ENCODE measurements around the gene OR5B12.
"Not testable (repeated sequence)": the region's sequence is repeated elsewhere in the genome, so short reads cannot be mapped to it uniquely, and the experiment has no call there.

Gene OR5B12

DNA sequence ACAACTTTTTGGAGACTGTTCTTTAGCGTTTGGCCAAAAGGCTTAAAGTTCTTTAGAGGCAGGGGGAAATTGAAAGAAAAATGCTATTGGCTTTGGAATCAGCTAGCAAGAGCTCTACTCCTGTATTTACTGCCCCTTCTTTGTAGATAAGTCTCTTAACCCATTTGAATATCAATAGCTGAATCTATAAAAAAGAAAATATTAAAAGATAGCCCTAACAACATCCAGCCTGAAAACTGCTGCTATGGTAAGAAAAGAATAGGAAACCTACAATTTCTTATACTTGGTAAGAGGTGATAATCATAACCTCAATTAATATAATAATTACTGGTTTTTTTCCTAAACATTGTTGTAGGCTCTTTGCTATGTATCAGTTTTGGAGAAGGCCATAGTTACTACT, at the start of gene OR5B12:
Gene OR5B12, minus strand, starts transcription at position 101 of the 400 bp plus-strand sequence. CDS start 2,085 bp downstream, outside the sequence.
- no peak for DNase-seq

DNA sequence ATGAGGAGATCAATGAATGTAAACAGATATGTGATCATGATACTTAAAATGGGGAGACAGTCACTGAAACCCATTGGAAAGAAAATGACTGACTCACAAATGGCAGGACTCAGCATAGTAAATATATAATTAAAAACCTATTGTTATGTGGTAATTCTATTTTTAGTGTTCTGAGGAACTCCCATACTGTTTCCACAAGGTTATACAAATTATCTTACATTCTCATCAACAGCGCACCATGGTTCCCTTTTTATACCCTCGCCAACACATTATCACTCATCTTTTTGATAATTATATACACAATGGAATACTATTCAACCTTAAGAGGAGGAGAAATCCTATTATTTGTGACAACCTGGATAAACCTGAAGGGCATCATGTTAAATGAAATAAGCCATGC, 48.8 kb upstream of the OR5B12 start:
- no peak for DNase-seq

DNA sequence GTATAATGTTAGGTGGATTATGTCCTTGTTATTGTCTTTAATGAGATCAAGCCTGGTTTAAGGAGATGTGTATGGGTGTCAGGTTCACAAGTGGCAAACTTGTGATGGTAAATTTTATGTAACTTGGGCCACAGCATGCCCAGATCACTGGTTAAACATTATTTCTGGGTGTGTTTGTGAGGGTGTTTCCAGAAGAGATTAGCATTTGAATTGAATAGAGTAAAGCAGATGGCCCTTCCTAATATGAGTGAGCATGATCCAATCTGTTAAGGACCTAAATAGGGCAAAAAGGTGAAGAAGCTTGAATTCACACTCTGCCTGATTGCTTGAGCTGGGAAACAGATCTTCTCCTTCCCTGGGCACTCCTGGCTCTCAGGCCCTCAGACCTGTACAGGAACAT, 45.1 kb upstream of the OR5B12 start:
- DNase-seq = no peak

DNA sequence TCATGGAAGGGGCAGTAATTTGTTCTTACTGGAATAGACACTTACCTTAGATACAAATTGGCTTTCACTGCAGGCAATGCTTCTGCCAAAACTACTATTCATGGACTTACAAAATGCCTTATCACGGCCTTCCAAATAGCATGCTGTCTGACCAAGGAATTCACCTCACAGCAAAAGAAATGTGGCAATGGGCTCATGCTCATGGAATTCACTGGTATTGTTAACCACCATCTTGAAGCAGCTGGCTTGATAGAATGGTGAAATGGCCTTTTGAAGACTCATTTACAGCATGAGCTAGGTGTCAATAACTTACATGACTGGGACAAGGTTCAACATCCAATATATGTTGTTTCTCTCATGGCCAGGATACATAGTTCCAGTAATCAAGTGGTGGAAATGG, 43.9 kb upstream of the OR5B12 start:
- DNase-seq = no peak

DNA sequence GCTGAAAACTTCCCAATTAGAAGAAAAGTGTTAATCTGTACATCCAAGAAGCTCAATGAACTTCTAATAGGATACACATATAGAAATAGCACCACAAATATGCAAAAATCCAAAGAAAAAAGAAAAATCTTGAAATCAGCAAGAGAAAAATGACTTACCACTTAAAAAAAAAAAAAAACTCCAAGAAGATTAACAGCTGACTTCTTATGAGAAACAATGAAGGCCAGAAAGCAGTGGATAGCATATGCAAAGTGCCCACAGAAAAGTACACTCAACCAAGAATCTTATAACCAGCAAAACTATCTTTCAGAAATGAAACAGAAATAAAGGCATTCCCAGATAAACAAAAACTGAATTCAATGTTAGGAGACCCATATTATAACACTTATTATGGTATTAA, 29.9 kb upstream of the OR5B12 start:
- no peak for DNase-seq

DNA sequence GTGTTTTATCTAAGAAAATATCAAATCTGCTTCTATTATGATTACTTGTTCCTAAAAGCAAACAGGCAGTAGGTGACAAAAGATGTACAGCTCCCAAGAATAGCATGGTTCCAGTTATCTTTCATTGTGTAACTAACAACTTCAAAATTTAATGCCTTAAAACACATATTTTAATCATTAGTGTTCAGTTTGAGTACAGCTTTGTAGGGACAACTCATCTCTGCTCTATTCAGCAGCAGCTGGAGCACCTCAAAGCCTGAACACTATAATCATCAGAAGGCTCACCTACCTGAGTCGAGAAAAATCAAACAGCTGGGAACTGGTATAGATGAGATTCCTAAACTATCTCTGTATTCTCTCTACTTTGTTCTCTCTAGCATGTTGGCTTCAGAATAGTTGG, 24.3 kb upstream of the OR5B12 start:
- DNase-seq = no peak

DNA sequence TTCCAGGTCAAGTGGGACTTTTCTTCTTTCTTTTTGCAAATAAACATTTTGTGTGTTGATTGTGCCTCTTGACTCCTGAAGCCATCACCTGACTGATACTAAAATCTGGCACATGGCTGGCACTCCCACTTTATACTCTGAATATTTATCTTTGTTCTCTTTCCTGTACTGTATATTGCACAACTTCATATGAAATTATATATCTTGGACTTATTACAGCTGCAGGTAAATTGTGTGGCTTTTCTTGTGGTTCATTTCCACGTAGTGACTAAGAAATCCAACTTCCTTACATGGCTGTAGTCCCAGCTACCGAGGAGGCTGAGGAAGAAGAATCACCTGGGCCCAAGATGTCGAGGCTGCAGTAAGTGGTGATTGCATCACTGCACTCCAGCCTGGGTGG, 23.7 kb upstream of the OR5B12 start:
- DNase-seq = no peak

DNA sequence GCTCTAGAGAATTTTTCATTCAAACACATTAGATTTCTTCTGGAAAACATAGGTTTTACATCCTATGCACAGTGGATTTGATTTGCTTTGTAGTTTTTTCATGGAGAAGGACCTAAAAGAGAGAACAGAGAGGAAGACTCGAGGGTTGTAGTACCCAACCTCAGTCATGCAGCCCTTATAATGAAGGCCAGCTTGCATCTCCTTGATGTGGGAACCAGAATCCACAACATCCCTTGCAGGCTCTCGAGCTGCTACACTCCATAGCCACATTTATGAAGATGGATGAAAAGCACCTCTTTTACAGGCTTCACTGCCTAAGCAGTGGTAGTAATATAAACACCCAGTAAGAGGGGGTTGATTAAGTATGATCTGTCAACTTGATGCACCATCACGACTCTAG, 9.5 kb upstream of the OR5B12 start:
- DNase-seq = no peak

DNA sequence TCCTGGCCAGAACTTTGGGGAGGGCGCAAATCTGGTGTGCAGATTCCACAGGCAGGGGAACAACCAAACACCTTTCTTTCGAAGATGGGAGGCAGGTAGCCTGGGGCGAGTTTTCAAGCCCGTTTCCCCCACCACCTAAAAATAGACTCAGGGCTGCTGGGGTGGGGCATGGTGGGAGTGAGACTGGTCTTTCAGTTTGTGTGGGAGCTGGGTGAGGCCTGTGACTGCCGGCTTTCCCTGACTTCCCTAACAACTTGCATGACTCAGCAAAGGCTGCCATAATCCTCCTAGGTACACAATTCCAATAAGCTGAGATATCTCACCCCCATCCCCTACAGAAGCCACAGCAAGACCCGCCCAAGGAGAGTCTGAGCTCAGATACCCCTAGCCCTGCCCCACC, 4.3 kb upstream of the OR5B12 start:
- DNase-seq = no peak

DNA sequence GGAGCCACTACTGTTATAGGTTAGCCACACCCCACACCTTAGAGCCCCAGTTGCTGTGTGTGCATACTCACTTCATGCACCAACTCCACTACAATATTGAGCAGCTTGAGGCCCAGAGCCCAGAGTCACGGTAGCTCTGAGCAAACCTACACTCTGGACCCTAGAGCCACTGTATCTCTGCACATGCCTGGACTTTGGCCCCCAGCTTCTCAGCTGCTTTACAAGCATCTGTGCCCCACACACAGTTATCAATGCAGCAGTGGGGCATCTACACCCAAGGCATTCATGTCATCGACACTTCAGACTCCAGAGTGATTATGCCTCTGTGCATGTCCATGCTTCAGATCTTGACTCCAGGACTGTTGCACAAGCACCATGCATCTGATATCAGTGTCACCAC, 2.3 kb upstream of the OR5B12 start:
- DNase-seq = no peak

DNA sequence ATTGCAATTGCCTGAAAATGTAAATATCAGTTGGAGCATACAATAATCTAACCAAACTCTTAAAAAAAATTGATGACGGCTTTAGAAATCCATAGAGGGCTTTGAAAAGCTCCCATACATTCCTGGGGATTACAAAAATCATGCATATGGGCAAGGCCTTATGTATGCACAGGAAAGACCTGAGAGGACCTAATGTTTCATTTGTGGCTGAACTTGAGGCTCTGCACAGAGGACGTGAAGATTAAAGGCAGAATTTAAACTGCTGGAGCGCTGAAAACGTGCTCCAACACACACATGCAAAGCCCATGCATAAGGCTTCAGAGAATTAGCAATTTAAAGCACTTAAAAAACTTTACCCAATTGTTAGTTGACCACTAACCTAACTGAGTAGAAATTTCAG, 3.5 kb downstream of the OR5B12 start:
- DNase-seq = no peak

DNA sequence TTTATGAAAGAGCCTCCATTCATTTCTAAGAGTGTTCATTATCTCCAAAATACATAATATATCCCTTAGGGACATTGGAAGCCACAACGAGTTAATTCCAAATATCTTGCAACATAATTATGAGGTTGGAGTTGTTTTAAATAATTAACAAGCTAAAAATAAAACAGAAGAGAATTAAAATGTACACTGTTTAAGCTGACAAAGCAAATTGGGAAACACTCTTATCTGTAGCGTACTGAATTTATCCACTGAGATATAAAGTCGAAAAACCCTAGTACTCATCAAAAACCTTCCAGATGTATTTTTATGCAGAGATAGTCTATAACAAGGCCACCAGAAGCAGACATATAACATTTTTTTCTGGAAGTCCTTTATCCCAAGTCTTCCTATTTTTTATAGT, 7.8 kb downstream of the OR5B12 start:
- DNase-seq = no peak

DNA sequence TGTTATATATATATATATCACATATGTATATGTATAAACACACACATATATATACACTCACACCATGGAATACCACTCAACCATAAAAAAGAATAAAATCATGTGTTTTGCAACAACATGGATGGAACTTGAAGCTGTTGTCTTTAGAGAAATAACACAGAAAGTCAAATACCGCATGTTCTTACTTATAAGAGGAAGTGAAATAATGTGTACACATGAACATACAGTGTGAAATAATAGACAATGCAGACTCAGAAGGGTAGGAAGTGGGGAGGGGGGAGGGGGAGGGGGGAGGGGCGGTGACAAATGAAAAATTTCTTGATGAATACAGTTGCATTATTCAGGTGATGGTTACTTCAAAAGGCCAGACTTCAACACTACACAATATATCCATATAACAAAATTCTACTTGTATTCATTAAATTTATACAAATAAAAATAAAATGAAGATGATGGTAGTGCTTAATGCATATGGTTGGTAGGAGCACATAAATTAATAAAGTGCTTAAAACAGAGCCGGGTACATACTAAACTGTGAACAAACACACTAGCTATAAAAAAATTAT, 8.3 kb downstream of the OR5B12 start:
- DNase-seq = no peak

DNA sequence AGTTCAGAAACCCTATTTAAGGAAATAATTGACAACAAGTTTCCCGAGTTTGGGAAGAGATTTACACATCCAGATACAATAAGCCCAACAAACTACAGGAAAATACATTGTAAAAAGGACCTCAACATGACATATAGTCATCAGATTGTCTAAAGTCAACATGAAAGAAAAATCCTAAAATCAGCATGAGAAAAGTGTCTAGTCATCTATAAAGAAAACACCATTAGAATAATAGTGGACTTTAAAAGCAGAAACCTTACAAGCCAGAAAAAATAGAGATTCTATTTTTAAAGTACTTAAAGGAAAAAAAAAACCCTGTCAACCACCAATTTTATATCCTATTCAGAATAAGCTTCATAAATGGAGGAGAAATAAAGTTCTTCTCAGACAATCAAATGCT, 12.8 kb downstream of the OR5B12 start:
- DNase-seq = no peak

DNA sequence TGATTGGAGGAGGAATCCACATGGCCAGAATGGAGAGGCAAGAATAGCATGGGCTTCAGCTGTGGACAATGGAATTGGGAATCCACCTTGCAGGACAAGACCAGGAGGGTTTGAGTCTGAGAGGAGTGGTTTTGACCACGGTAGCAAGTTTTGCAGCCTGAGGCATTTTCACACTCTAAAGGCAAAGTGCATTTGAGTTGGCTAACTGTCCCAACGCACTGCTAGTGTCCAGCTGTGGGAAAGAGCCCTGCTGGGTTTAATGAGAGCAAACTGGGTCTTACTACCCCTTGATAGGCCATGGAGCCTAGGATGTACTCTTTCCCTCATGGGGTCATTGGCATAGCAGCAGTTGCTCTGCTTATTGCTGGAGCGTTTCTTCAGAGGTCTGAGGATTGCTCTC, 14.0 kb downstream of the OR5B12 start, which contains the start of gene OR5B2:
Gene OR5B2, minus strand, starts transcription at position 101 of the 400 bp plus-strand sequence. CDS start 4,860 bp downstream, outside the sequence.
- DNase-seq = no peak

DNA sequence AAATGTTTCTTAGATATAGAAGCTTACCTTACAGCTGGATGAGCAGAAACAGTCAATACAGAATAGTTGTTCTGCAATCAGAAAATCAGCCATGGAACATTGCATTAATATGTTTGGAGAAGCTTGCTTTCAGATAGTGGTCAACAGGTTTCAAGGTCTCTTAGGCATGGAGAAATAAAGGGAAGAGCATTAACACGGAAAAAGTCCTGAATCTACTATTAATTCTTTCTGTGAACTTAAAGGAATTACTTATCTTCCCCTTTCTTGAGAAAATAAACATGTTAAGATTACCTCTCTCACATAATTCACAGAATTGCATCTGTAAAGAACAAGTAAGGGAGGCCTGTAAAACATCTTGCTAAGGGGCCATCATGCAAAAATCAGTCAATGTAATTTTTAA, 35.3 kb downstream of the OR5B12 start, which contains the start of gene OR5B3:
Gene OR5B3, minus strand, starts transcription at position 101 of the 400 bp plus-strand sequence. CDS start 3,465 bp downstream, outside the sequence.
- DNase-seq = no peak

DNA sequence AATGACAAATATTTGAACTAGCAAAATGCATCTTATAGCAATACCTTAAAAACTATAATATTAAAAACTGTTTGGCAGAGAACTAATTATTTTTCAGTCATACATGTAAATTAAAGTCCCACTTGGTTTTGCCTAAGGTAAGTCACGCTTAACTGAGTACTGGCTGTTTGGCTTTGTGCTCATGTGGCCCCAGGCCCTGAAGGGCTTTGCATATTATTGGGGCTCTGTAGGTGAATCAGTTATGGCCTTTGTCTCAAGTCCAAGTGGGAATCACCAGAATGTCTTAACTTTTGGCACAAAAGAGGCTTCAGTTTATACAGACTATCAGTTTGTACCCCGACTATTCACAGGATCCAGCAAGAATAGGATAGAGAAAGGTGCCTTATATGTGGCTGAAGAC, 42.4 kb downstream of the OR5B12 start:
- DNase-seq = not testable (repeated sequence)

DNA sequence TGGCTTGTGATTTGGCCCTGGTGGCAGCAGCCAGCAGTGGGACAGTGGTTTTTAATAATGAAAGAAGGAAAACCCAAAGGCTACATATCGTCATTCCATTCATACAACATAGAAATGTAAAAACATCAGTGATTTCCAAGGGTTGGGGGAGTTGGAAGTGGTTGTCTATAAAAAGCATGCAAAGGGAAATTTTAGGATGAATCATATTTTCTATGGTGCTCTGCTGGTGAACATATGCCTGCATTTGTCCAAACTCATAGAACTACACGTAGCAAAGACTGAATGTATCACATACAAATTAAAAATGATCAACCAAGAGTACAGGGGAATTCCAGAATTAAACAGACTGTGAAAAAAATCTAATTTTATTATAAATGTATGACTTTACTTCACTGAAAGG, 46.5 kb downstream of the OR5B12 start:
- DNase-seq = no peak

DNA sequence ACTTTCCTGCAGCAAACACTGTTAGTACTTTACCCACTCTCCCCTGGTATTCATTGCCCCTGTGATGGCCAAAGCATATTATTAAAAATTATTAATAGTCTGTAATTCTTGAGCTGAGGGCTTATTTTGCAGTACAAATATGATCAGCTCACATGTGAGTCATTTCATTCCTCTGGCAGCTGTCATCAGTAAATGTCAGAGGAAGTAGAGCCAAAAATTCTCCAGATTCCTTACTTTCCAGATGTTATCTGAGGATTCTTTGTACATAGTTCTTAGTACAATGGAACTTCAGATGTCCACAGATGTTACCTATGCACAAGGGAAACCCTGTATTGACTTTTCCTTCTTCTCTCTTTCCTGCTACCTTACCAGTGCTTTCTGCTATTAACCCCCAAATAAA, 47.8 kb downstream of the OR5B12 start:
- no peak for DNase-seq

DNA sequence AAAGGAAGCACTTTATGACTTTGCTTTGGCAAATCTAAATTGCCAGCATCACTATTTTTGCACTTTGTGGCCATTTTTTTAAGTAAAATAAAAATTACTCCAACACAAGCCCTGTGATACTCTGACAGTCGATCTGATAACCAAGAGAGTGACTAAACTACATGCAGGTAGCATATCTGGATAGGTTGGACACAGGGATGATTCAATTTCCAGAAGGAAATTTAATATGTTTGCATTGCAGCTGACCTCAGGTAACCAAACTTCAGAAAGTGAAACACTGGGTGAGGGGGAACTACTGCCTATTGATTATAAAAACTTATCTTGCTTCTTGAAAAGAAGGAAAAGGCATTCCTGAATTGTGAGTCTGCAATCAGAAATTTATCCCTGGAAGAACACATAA, 49.3 kb downstream of the OR5B12 start:
- no peak for DNase-seq

DNA sequence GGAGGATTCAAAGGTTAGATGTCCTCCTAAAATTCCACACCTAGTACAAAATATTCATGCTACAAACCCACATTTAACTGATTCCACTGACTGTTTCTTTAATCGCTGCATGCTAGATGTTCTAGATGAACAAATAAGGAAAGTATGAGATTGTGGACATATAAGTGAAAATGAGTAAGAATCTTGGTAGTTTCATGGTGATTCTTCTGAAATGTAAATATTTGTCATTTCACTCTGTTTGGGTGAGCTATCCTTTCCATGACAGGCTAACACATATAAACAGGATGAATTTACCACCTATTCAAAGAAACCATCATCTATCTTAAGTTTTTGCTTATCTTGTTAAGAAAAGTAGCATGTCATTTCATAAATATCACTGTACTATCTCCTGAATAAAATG, 50.2 kb downstream of the OR5B12 start:
- no peak for DNase-seq

DNA sequence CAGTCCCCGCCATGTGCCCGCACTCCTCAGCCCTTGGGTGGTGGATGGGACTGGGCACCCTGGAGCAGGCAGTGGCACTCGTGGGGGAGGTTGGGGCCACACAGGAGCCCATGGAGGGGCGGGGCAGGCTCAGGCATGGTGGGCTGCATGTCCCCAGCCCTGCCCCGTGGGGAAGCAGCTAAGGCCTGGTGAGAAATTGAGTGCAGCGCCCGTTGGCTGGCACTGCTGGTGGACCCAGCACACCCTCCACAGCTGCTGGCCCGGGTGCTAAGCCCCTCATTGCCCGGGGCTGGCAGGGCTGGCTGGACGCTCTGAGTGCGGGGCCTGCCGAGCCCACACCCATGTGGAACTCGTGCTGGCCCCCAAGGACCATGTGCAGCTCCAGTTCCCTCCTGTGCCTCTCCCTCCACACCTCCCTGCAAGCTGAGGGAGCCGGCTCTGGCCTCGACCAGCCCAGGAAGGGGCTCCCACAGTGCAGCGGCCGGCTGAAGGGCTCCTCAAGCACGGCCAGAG, 51.4 kb downstream of the OR5B12 start:
- no peak for DNase-seq
